ENCODE results near the gene SNRPD3.
A peak's percentile ranks its signal among the peaks of the same experiment; 100 is the strongest.
"Not testable (repeated sequence)": the region's sequence is repeated elsewhere in the genome, so short reads cannot be mapped to it uniquely, and the experiment has no call there.

Gene SNRPD3

GRCh38 chr22:24592851-24593558 lies 37.2 kb downstream of the SNRPD3 start, which contains the start of gene LRRC75B:
Gene LRRC75B (minus strand): TSS chr22:24593073. CDS start chr22:24593039, 34 bp downstream.
- peak; percentile 84 for DNase-seq

- DNase-seq, result not testable (repeated sequence)
Observed at GRCh38 chr22:24593559-24593835, 37.7 kb downstream of the SNRPD3 start.

- no peak for DNase-seq
Observed at GRCh38 chr22:24593836-24594568, 38.2 kb downstream of the SNRPD3 start.

- no peak for DNase-seq
Observed at GRCh38 chr22:24594569-24595120, 38.8 kb downstream of the SNRPD3 start.

GRCh38 chr22:24595228-24595627 lies 39.4 kb downstream of the SNRPD3 start:
- DNase-seq, result no peak

- DNase-seq, result no peak
Observed at GRCh38 chr22:24595863-24596262, 40.1 kb downstream of the SNRPD3 start.

GRCh38 chr22:24597076-24597475 lies 41.3 kb downstream of the SNRPD3 start:
- DNase-seq, result not testable (repeated sequence)

GRCh38 chr22:24599514-24599913 lies 43.7 kb downstream of the SNRPD3 start:
- no peak for DNase-seq

- peak; percentile 87 for DNase-seq
Observed at GRCh38 chr22:24599958-24600715, 44.3 kb downstream of the SNRPD3 start.

GRCh38 chr22:24601217-24602104 lies 45.7 kb downstream of the SNRPD3 start:
- DNase-seq, result peak; percentile 94

- DNase-seq, result not testable (repeated sequence)
Observed at GRCh38 chr22:24602105-24602749, 46.4 kb downstream of the SNRPD3 start.

- peak; percentile 41 for DNase-seq
Observed at GRCh38 chr22:24602847-24603769, 47.3 kb downstream of the SNRPD3 start, which contains the start of gene GGT1. Gene GGT1 (plus strand): TSS chr22:24603193. CDS start chr22:24611082, 7,889 bp downstream.

- DNase-seq, result peak; percentile 46
Observed at GRCh38 chr22:24603770-24604629, 48.2 kb downstream of the SNRPD3 start.

GRCh38 chr22:24606340-24606739 lies 50.5 kb downstream of the SNRPD3 start:
- not testable (repeated sequence) for DNase-seq

- peak; percentile 80 for DNase-seq
Observed at GRCh38 chr22:24607429-24607983, 51.7 kb downstream of the SNRPD3 start.

GRCh38 chr22:24608327-24608726 lies 52.5 kb downstream of the SNRPD3 start:
- DNase-seq, result not testable (repeated sequence)

- not testable (repeated sequence) for DNase-seq
Observed at GRCh38 chr22:24609888-24610287, 54.1 kb downstream of the SNRPD3 start.

GRCh38 chr22:24614794-24615193 lies 59.0 kb downstream of the SNRPD3 start:
- not testable (repeated sequence) for DNase-seq

GRCh38 chr22:24621244-24621643 lies 65.4 kb downstream of the SNRPD3 start:
- DNase-seq, result not testable (repeated sequence)
